Measurements from ENCODE around the gene SIGLEC11.
"Not testable (repeated sequence)": the region's sequence is repeated elsewhere in the genome, so short reads cannot be mapped to it uniquely, and the experiment has no call there.

SIGLEC11 gene

DNA sequence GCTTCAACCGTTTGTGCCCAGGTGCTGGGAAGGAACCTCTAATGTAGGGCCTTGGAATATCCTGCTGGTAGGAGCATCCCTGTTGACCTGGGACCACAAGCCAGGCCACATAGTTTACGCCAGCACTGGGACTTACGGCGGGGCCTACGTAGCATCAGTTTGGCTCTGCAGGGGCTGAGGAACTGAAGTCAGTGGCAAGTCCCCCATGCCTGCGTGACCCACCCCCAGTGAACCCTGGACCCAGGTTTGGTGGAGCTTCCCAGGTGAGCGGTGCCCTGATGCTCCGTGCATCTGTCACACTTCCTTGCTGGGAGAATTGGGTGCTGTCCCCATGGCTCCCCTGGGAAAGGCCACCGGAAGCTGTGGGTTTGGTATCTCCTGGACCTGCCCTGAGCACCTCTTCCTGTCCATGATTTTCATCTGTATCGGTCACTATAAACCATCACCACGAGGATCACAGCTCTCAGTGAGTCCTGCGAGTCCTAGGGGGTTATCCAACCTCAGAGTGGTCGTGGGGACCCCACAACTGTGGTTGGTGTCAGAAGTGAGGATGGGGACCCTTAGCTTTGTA is 9.9 kb downstream of the SIGLEC11 start:
- DNase-seq: no peak

GRCh38 chr19:49950590-49950948 is 10.4 kb downstream of the SIGLEC11 start:
- no peak for DNase-seq

GRCh38 chr19:49949742-49950589 is 11.0 kb downstream of the SIGLEC11 start:
- no peak for DNase-seq

DNA sequence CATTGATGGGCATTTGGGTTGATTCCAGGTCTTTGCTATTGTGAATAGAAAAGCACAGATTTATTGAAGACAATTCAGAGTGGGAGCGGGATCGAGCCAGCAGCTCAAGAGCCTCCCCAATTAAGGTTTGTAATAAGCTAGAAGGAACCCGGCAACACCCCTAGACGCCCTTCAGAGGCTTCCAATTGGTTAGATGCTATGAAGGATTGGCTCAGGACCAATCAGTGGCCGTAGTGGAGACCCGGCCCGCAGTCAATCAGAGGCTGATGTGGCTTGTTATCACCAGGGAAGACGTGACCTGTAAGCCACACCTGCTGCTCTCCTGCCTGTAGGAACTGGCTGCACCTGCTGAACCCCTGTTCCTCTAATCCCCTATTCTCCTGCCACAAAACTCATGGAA is 14.6 kb downstream of the SIGLEC11 start:
- DNase-seq: no peak

DNA sequence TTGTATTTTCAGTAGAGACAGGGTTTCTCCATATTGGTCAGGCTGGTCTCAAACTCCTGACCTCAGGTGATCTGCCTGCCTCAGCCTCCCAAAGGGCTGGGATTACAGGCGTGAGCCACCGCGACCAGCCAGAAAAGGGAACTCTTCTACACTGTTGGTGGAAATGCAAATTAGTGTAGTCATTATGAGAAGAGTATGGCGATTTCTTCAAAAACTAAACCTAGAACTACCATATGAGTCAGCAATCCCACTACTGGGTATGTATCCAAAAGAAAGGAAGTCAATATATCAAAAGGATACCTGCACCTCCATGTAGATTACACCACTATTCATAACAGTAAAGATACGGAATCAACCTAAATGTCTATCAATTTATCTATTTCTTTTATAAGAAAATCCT is 16.4 kb downstream of the SIGLEC11 start:
- not testable (repeated sequence) for DNase-seq

- no peak for DNase-seq
Observed at GRCh38 chr19:49940482-49940791, 20.5 kb downstream of the SIGLEC11 start.

DNA sequence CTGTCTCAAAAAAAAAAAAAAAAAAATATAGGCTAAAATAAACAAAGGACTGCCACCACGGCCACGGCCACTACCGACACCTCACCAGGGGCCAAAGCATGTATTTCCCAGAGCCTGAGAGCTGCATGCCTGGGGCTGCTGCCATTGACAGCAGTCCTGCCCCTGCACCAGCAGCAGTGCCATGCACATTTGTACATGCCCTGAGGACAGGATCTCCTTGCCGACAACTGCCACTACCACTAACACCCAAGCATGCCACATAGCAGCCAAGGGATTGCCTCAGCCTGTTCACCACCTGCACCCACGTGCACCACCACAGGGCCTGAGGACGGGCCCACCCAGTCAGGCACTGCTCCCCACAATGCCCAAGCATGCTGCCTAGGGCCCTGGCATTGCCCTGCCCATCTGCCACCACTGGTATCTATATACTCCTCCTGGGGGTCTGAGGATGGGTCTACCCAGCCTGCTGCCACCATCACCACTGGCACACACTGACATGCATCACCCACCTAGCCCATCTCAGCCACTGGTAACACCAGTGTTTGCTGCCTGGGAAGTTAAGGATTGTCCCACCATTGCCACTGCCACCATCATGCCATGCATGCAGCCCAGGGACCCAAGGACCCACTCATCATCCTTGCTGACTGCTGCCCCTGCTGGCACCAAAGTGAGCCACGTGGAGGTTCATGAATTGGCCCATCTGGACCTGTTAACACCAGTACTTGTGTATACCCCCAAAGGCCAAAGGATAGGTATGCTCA is 21.1 kb downstream of the SIGLEC11 start:
- DNase-seq: no peak

DNA sequence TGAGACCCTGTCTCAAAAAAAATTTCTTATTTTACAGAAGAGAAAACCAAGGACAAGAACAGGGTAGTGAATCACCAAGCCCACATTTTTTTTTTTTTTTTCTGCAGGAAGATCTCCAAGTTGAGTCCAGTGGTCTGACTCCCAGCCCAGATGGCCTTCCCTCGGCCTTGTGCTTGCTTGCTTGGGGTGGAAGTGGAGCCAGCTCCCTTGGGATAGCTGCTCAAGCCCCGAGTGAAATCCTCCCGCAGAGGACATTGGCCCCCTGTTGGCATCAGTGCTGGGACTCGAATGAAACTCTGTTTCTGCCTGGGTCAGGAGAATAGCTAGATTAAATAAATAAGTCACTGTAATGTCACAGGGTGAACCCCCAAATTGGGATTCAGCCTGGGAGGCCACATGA is 22.3 kb downstream of the SIGLEC11 start:
- no peak for DNase-seq

GRCh38 chr19:49937750-49938381 is 23.1 kb downstream of the SIGLEC11 start:
- DNase-seq: peak; percentile 53

- DNase-seq: no peak
Observed at GRCh38 chr19:49936549-49936948, 24.4 kb downstream of the SIGLEC11 start.

- no peak for DNase-seq
Observed at GRCh38 chr19:49933643-49934042, 27.3 kb downstream of the SIGLEC11 start.

DNA sequence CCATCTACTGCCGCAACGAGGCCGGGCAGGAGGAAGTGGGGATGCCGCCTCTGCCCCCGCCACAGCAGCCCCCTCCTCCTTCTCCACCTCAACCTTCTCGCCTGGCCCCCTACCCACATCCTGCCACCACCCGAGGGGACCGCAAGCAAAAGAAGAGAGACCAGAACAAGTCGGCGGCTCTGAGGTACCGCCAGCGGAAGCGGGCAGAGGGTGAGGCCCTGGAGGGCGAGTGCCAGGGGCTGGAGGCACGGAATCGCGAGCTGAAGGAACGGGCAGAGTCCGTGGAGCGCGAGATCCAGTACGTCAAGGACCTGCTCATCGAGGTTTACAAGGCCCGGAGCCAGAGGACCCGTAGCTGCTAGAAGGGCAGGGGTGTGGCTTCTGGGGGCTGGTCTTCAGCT is 28.2 kb downstream of the SIGLEC11 start:
- no peak for DNase-seq

GRCh38 chr19:49932041-49932451 is 28.9 kb downstream of the SIGLEC11 start:
- DNase-seq: no peak

DNA sequence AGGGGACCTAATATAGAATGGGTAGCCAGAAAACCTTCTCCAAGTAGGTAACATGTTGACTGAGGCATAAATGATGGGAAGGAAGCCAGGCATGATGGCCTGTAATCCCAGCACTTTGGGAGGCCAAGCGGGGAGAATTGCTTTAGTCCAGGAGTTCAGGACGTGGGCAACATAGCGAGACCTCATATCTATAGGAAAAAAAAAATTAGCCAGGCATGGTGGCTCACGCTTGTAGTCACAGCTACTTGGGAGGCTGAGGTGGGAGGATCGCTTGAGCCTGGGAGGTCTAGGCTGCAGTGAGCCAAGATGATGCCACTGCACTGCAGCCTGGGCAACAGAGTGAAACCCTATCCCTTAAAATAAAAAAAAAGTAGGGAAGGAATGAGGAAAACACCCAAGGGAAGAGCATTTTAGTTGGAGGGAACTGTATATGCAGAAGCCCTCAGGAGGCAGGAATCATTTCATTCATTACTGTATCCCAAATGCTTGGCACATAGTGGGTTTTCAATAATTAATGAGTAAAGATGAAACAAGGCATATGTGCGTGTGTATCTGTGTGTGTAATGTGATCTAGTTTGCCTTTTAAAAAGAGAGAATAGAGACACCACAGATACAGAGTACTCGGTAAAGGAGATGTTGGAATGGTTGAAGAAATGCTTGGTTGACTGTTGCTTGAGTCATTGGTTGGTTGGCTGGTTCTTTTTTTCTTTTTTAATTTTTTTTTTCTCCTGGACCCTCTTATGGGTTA is 29.5 kb downstream of the SIGLEC11 start:
- DNase-seq: no peak

- peak; percentile 56 for DNase-seq
Observed at GRCh38 chr19:49930483-49931011, 30.4 kb downstream of the SIGLEC11 start.

DNA sequence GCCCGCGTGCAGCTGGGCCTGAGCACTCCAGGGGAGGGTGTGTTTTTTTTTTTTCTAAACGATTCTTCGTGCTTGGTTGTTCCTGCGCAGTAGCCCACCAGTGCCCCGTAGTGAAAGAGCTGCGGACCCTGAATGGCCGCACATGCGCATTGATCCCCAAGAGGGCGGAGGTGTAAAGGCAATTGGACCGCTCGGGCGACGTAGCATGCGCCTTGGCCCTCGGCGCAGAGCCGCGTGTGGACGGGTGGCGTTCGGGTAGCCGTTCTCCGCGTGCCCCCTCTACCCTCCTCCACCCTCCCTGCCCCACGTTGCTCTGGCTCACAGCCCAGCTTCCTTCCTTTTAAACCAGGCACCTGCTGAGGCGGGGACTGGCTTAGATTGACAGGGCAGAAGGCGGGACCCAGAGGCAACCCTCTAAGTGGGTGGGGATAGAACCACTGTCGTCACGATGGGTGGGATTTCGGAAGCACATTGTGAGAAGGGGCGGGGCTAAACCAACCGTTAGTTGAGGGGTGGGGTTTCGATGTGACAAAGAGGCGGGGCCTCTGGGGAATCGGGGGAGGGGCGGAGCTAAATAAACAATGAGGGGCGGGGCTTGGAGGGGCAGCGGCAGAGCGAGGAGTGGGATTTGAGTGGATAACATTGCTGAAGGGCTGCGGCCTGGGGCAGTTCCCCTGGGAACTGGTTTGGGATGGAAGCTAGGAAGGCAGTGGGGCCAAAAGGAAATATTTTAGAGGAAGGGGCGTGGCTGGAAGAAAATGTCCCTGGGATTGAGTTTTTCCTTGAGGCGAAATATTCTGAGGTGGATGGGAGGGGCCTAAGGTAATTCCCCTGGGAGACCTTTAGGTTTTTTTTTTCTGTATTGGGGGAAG is 31.1 kb downstream of the SIGLEC11 start:
- DNase-seq: peak; percentile 97

- DNase-seq: peak; percentile 91
Observed at GRCh38 chr19:49929121-49929610, 31.8 kb downstream of the SIGLEC11 start, which contains the start of the genes ATF5 and NUP62. TSS of gene ATF5 (plus strand) at chr19:49929205. CDS start at chr19:49930851, 1,646 bp downstream. TSS of gene NUP62 (minus strand) at chr19:49929504. CDS start at chr19:49909807, 19,697 bp downstream.

DNA sequence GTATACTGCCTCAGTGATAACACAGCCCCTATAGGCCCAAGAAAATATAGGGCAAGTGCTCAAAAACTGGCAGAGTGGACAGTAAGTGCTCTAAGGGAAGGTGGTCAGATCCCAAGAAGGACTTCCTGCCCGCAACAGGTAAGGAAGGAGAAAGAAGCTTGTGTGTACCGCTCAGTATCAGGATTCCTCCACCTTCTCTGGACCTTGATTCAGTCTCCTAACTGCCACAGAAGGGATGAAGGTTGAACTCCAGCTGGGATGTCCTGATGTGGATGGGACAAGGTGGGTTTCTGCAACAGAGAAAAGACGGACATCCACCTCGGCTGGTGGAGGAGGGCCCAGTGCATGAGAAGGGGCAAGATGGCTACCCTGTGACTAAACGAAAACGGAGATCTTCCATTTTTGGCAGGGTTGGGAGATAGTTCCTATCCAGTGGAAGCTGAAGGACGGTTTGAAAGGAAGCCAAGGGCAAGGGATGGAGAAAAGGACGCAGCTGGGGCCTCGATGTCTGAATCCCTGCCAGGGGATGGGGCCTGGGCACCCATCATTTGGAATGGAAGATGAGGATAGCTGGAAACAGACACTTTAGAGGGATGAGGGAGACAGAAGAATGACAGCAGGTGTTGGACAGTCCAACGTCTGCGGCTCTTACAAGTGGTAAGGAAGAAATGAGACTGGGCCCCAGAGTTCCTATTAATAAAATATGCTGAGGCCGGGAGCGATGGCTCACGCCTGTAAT is 33.3 kb downstream of the SIGLEC11 start:
- DNase-seq: no peak

- DNase-seq: no peak
Observed at GRCh38 chr19:49926515-49926914, 34.5 kb downstream of the SIGLEC11 start.

DNA sequence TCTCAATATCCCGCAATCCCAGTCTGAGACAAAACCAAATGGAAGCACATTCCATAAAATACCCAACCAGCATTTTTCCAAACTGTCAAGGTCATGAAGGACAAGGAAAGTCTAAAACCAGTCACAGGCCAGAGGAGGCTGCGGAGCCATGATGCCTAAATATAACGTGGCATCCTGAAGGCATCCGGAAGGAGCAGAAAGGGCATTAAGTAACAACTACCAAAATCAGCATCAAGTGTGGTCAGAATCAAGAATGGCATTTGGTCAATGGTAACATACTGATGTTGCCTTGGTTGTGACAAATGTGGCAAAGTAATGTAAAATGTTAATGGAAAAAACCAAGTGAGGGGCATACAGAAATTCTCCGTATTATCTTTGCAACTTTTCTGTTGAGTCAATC is 35.5 kb downstream of the SIGLEC11 start:
- DNase-seq: no peak

GRCh38 chr19:49924881-49925210 is 36.1 kb downstream of the SIGLEC11 start:
- DNase-seq: not testable (repeated sequence)
